GM12873 (cell line): Measurements from ENCODE around the gene AASDH.

Experiments
- CTCF ChIP-seq: IDR thresholded peaks from 2 replicates; pipeline ENCODE4 v1.5.1; 2012; ENCODE audit warnings: low read depth, mild to moderate bottlenecking, moderate library complexity, low read length, control low read depth; ENCODE audit not compliant: insufficient read depth; ENCODE audit errors: missing control alignments

AASDH gene

GRCh38 chr4:56323327-56323726 lies 64.0 kb downstream of the AASDH start:
- TF ChIP-seq CTCF: no peak

GRCh38 chr4:56321251-56321650 lies 66.0 kb downstream of the AASDH start:
- TF ChIP-seq CTCF: no peak

GRCh38 chr4:56320293-56320692 lies 67.0 kb downstream of the AASDH start:
- TF ChIP-seq CTCF: no peak

- TF ChIP-seq CTCF: no peak
Measured at GRCh38 chr4:56318555-56318954, 68.7 kb downstream of the AASDH start.

GRCh38 chr4:56317749-56318148 lies 69.5 kb downstream of the AASDH start:
- TF ChIP-seq CTCF: no peak

GRCh38 chr4:56316011-56316650 lies 71.2 kb downstream of the AASDH start:
- TF ChIP-seq CTCF: no peak

GRCh38 chr4:56315543-56315942 lies 71.7 kb downstream of the AASDH start:
- no peak for TF ChIP-seq CTCF
